Stimulated activated naive CD8-positive, alpha-beta T cell treated with anti-CD3 and anti-CD28 coated beads, Interleukin-15, amount 100 ng/mL, for 72 hours (primary cell): ENCODE data around the gene VSX1.

Experiments used
- ATAC-seq: fragments of 150-1000 bp; cut with Tn5 transposase; 2 replicates; pipeline ENCODE4 v1.10.0; 2021; ENCODE audit warnings: mild to moderate bottlenecking, moderate library complexity
- DNase-seq, 2 donors: peaks; one replicate each; pipeline ENCODE4 v3.0.0; 2021 to 2022
- H3K27ac Mint-ChIP-seq, 2 donors: one replicate each; pipeline ENCODE4 v1.8.0; 2022; ENCODE audit warnings: mild to moderate bottlenecking in 2 of 2, mixed read lengths in 2 of 2, moderate library complexity in 2 of 2
- H3K27me3 Mint-ChIP-seq: one replicate; pipeline ENCODE4 v1.8.0; 2022; ENCODE audit warnings: mixed read lengths
- H3K4me1 Mint-ChIP-seq: one replicate; pipeline ENCODE4 v1.8.0; 2022; ENCODE audit warnings: mild to moderate bottlenecking, mixed read lengths
- H3K4me3 Mint-ChIP-seq, 2 donors: one replicate each; pipeline ENCODE4 v1.8.0; 2022; ENCODE audit warnings: mild to moderate bottlenecking in 2 of 2, mixed read lengths in 2 of 2, moderate library complexity in 1 of 2
- H3K9me3 Mint-ChIP-seq, 2 donors: one replicate each; pipeline ENCODE4 v1.8.0; 2022; ENCODE audit warnings: mixed read lengths in 2 of 2

Gene VSX1

GRCh38 chr20:25043499-25044260, 38.3 kb downstream of the VSX1 start:
- DNase-seq (no peak), ATAC-seq (no peak)
- no peaks in the 10 kb centered on the region for H3K27me3 Mint-ChIP-seq
- peak overlapping the region in 1 of 2 donors; percentile 70 for H3K4me3 Mint-ChIP-seq
- no peaks in the 10 kb centered on the region for H3K9me3 Mint-ChIP-seq
- H3K4me1 Mint-ChIP-seq, result peaks cover 48% of the 10 kb centered on the region
- H3K27ac Mint-ChIP-seq, result peak overlapping the region; percentile 46 to 97

- H3K27me3 Mint-ChIP-seq, result no peaks in the 10 kb centered on the region
- H3K4me1 Mint-ChIP-seq, result peaks cover 57% of the 10 kb centered on the region
- ATAC-seq, result peak; percentile 77
- H3K9me3 Mint-ChIP-seq, result no peaks in the 10 kb centered on the region
- DNase-seq, result peak in 1 of 2 donors; percentile 39
- peak overlapping the region; percentile 93 to 97 for H3K27ac Mint-ChIP-seq
- peak overlapping the region; percentile 39 to 70 for H3K4me3 Mint-ChIP-seq
Measured at GRCh38 chr20:25042531-25043498, 39.1 kb downstream of the VSX1 start.

- Mint-ChIP-seq H3K27ac (peak overlapping the region; percentile 86 to 93), H3K4me1 (peaks cover 65% of the 10 kb centered on the region), H3K27me3 (no peaks in the 10 kb centered on the region), H3K4me3 (no peak overlapping the region), H3K9me3 (no peaks in the 10 kb centered on the region)
- ATAC-seq, result no peak
- DNase-seq, result no peak
Measured at GRCh38 chr20:25041813-25042530, 40.0 kb downstream of the VSX1 start.

- H3K9me3 Mint-ChIP-seq, result no peaks in the 10 kb centered on the region
- H3K4me3 Mint-ChIP-seq, result no peak overlapping the region
- H3K27ac Mint-ChIP-seq, result no peak overlapping the region
- DNase-seq (no peak), ATAC-seq (no peak)
- no peaks in the 10 kb centered on the region for H3K27me3 Mint-ChIP-seq
- H3K4me1 Mint-ChIP-seq, result peaks cover 81% of the 10 kb centered on the region
Measured at GRCh38 chr20:25040438-25040831, 41.5 kb downstream of the VSX1 start.

- DNase-seq, result no peak
- H3K4me3 Mint-ChIP-seq, result no peak overlapping the region
- H3K4me1 Mint-ChIP-seq, result peaks cover 81% of the 10 kb centered on the region
- H3K9me3 Mint-ChIP-seq, result no peaks in the 10 kb centered on the region
- H3K27me3 Mint-ChIP-seq, result no peaks in the 10 kb centered on the region
- ATAC-seq, result no peak
- H3K27ac Mint-ChIP-seq, result peak overlapping the region in 1 of 2 donors; percentile 27
Measured at GRCh38 chr20:25039697-25040437, 42.1 kb downstream of the VSX1 start.

- no peaks in the 10 kb centered on the region for H3K27me3 Mint-ChIP-seq
- no peak for DNase-seq
- H3K4me3 Mint-ChIP-seq, result peak overlapping the region in 1 of 2 donors; percentile 24
- H3K4me1 Mint-ChIP-seq, result peaks cover 77% of the 10 kb centered on the region
- H3K9me3 Mint-ChIP-seq, result no peaks in the 10 kb centered on the region
- H3K27ac Mint-ChIP-seq, result peak overlapping the region; percentile 72 to 84
- ATAC-seq, result no peak
Measured at GRCh38 chr20:25038591-25039015, 43.3 kb downstream of the VSX1 start.

- H3K4me1 Mint-ChIP-seq, result peaks cover 77% of the 10 kb centered on the region
- H3K4me3 Mint-ChIP-seq, result peak overlapping the region in 1 of 2 donors; percentile 74
- no peak for ATAC-seq
- DNase-seq, result no peak
- peak overlapping the region in 1 of 2 donors; percentile 86 for H3K27ac Mint-ChIP-seq
- H3K9me3 Mint-ChIP-seq, result no peaks in the 10 kb centered on the region
- no peaks in the 10 kb centered on the region for H3K27me3 Mint-ChIP-seq
Measured at GRCh38 chr20:25038103-25038410, 43.9 kb downstream of the VSX1 start.

- H3K9me3 Mint-ChIP-seq, result no peaks in the 10 kb centered on the region
- no peaks in the 10 kb centered on the region for H3K27me3 Mint-ChIP-seq
- H3K27ac Mint-ChIP-seq, result peak overlapping the region; percentile 78 to 90
- peak overlapping the region; percentile 63 to 74 for H3K4me3 Mint-ChIP-seq
- peak; percentile 64 for ATAC-seq
- DNase-seq, result no peak
- H3K4me1 Mint-ChIP-seq, result peaks cover 77% of the 10 kb centered on the region
Measured at GRCh38 chr20:25037288-25038102, 44.4 kb downstream of the VSX1 start.

- ATAC-seq (no peak), DNase-seq (no peak)
- Mint-ChIP-seq H3K9me3 (no peaks in the 10 kb centered on the region), H3K4me3 (peak overlapping the region; percentile 63 to 74), H3K27me3 (no peaks in the 10 kb centered on the region), H3K4me1 (peaks cover 67% of the 10 kb centered on the region), H3K27ac (peak overlapping the region in 1 of 2 donors; percentile 85)
Measured at GRCh38 chr20:25036331-25036936, 45.5 kb downstream of the VSX1 start.

- H3K4me1 Mint-ChIP-seq, result peaks cover 64% of the 10 kb centered on the region
- peak overlapping the region; percentile 63 to 74 for H3K4me3 Mint-ChIP-seq
- ATAC-seq (peak; percentile 75), DNase-seq (peak in 1 of 2 donors; percentile 21)
- H3K9me3 Mint-ChIP-seq, result no peaks in the 10 kb centered on the region
- no peaks in the 10 kb centered on the region for H3K27me3 Mint-ChIP-seq
- peak overlapping the region; percentile 9 to 85 for H3K27ac Mint-ChIP-seq
Measured at GRCh38 chr20:25035921-25036320, 46.0 kb downstream of the VSX1 start.

GRCh38 chr20:25033924-25034300, 48.0 kb downstream of the VSX1 start:
- Mint-ChIP-seq H3K4me3 (no peak overlapping the region), H3K27me3 (no peaks in the 10 kb centered on the region), H3K9me3 (no peaks in the 10 kb centered on the region), H3K27ac (no peak overlapping the region), H3K4me1 (peaks cover 49% of the 10 kb centered on the region)
- ATAC-seq (no peak), DNase-seq (no peak)

GRCh38 chr20:25033265-25033923, 48.5 kb downstream of the VSX1 start:
- Mint-ChIP-seq H3K27me3 (no peaks in the 10 kb centered on the region), H3K4me3 (no peak overlapping the region), H3K27ac (no peak overlapping the region), H3K4me1 (peaks cover 44% of the 10 kb centered on the region), H3K9me3 (no peaks in the 10 kb centered on the region)
- ATAC-seq (no peak), DNase-seq (no peak)

- Mint-ChIP-seq H3K27me3 (no peaks in the 10 kb centered on the region), H3K27ac (no peak overlapping the region), H3K4me1 (peaks cover 37% of the 10 kb centered on the region), H3K9me3 (no peaks in the 10 kb centered on the region), H3K4me3 (no peak overlapping the region)
- no peak for DNase-seq
- no peak for ATAC-seq
Measured at GRCh38 chr20:25032478-25033264, 49.3 kb downstream of the VSX1 start.
